PC-3 (cell line): ENCODE results near the gene FAM163B.

Source experiments
- EZH2 ChIP-seq: fragments of 300-600 bp; sonication (generic); IDR thresholded peaks from one replicate; pipeline ENCODE4 v1.6.1; 2017; ENCODE audit warnings: antibody characterized with exemption, mild to moderate bottlenecking, low read length; ENCODE audit not compliant: unreplicated experiment
- EZH2phosphoT487 ChIP-seq: fragments of 300-600 bp; sonication (generic); IDR thresholded peaks from 2 replicates; pipeline ENCODE4 v1.6.1; 2018; ENCODE audit warnings: mild to moderate bottlenecking, antibody characterized with exemption, low read length, borderline replicate concordance

GRCh38 chr9:133597316-133597957 is 11.8 kb downstream of the FAM163B start:
- TF ChIP-seq EZH2 = no peak
- TF ChIP-seq EZH2phosphoT487 = no peak
